DMS153 (cell line): Measurements from ENCODE around the gene ZNF438.

Experiments
- DNase-seq: peaks from one replicate; lab custom pipeline; 2025; lab: John Stamatoyannopoulos, UW

The ZNF438 gene

GRCh38 chr10:30847199-30847598 is 184.5 kb downstream of the ZNF438 start:
- DNase-seq: no peak

GRCh38 chr10:30846710-30847109 is 185.0 kb downstream of the ZNF438 start:
- DNase-seq: no peak

GRCh38 chr10:30842894-30843293 is 188.8 kb downstream of the ZNF438 start:
- no peak for DNase-seq

- DNase-seq: no peak
Observed at GRCh38 chr10:30842185-30842584, 189.5 kb downstream of the ZNF438 start.

GRCh38 chr10:30840395-30841050 is 191.1 kb downstream of the ZNF438 start:
- DNase-seq: no peak

- no peak for DNase-seq
Observed at GRCh38 chr10:30839652-30840051, 192.0 kb downstream of the ZNF438 start.

- DNase-seq: no peak
Observed at GRCh38 chr10:30836406-30836805, 195.3 kb downstream of the ZNF438 start.

- no peak for DNase-seq
Observed at GRCh38 chr10:30835146-30835545, 196.5 kb downstream of the ZNF438 start.

GRCh38 chr10:30834651-30835050 is 197.0 kb downstream of the ZNF438 start:
- DNase-seq: no peak

- no peak for DNase-seq
Observed at GRCh38 chr10:30834153-30834552, 197.5 kb downstream of the ZNF438 start.

GRCh38 chr10:30833628-30833970 is 198.1 kb downstream of the ZNF438 start:
- no peak for DNase-seq

GRCh38 chr10:30832749-30833627 is 198.7 kb downstream of the ZNF438 start:
- DNase-seq: no peak

GRCh38 chr10:30832001-30832748 is 199.5 kb downstream of the ZNF438 start:
- no peak for DNase-seq

GRCh38 chr10:30831426-30831825 is 200.2 kb downstream of the ZNF438 start:
- no peak for DNase-seq

- DNase-seq: no peak
Observed at GRCh38 chr10:30830315-30831230, 201.1 kb downstream of the ZNF438 start.

GRCh38 chr10:30829901-30830300 is 201.8 kb downstream of the ZNF438 start:
- no peak for DNase-seq

- no peak for DNase-seq
Observed at GRCh38 chr10:30828680-30829079, 203.0 kb downstream of the ZNF438 start.

- no peak for DNase-seq
Observed at GRCh38 chr10:30828164-30828563, 203.5 kb downstream of the ZNF438 start.

- no peak for DNase-seq
Observed at GRCh38 chr10:30827531-30828120, 204.0 kb downstream of the ZNF438 start.

GRCh38 chr10:30826679-30827078 is 205.0 kb downstream of the ZNF438 start:
- no peak for DNase-seq

GRCh38 chr10:30825495-30825894 is 206.2 kb downstream of the ZNF438 start:
- DNase-seq: no peak
